GM12878 (cell line): Measurements from ENCODE around the gene IFT52. TPM values are rescaled to one million over a fixed set of nuclear protein-coding genes. Genes with fewer than 3 reads are reported as not detected.

Source experiments
- ATAC-seq: fragments of 200-7000 bp; cut with Tn5 transposase; 3 replicates; pipeline ENCODE4 v1.9.1; 2020; ENCODE audit warnings: mild to moderate bottlenecking, moderate library complexity
- BruUV-seq: library from RNA; stranded (reverse); fragments of 400-500 nt; replicated peaks from 2 replicates; lab custom pipeline; 2021; lab: Mats Ljungman, UMichigan
- CTCF ChIA-PET: fragments of 300-600 bp; sonication (Branson Sonifier 250); formaldehyde crosslinking; extraction: SDS; loops from one replicate; lab custom pipeline; 2021; ENCODE audit warnings: inconsistent platforms; lab: Yijun Ruan, JAX
- POLR2A ChIA-PET: fragments of 350-600 bp; formaldehyde crosslinking; extraction: SDS; loops from one replicate; lab custom pipeline; 2021; ENCODE audit warnings: inconsistent platforms; lab: Charles Lee
- RAD21 ChIA-PET: fragments of 300-600 bp; sonication (Branson Sonifier 250); formaldehyde crosslinking; loops from one replicate; lab custom pipeline; 2023; ENCODE audit warnings: antibody characterized with exemption; ENCODE audit not compliant: unreplicated experiment; lab: Charles Lee
- SMC1A ChIA-PET: fragments of 300-600 bp; sonication (Branson Sonifier 250); formaldehyde crosslinking; loops from one replicate; lab custom pipeline; 2023; ENCODE audit not compliant: unreplicated experiment, uncharacterized antibody; lab: Charles Lee
- DNase-seq: peaks from one replicate; pipeline ENCODE4 v3.0.0-alpha.2; 2011; ENCODE audit warnings: low read depth, low spot score
- FAIRE-seq: peaks from 3 replicates; lab custom pipeline; 2011; peaks lifted over from hg19 to GRCh38; lab: Jason Lieb, UNC
- H2AFZ ChIP-seq: 2 replicates; pipeline ENCODE4 v1.6.0; 2011; ENCODE audit warnings: low read depth, low read length, control low read depth; ENCODE audit not compliant: control insufficient read depth
- H3K27ac ChIP-seq: 2 replicates; pipeline ENCODE4 v1.5.1; 2011; ENCODE audit warnings: control low read depth; ENCODE audit not compliant: control insufficient read depth, insufficient read depth
- H3K27me3 ChIP-seq, 2 experiments: replicated peaks in 1 of 2; 2 replicates each; pipeline versions ENCODE4 v1.6.0 to v1.6.1; 2011; ENCODE audit warnings: low read length in 1 of 2; ENCODE audit not compliant: control insufficient read depth in 2 of 2, insufficient read depth in 2 of 2
- H3K36me3 ChIP-seq, 2 experiments: 2 replicates each; pipeline ENCODE4 v1.5.1; 2011; ENCODE audit warnings: low read length in 1 of 2; ENCODE audit not compliant: control insufficient read depth in 2 of 2, insufficient read depth in 2 of 2
- H3K4me1 ChIP-seq: 2 replicates; pipeline ENCODE4 v1.6.1; 2011; ENCODE audit warnings: mild to moderate bottlenecking, low read length, moderate library complexity, mixed read lengths; ENCODE audit not compliant: control insufficient read depth, insufficient read depth
- H3K4me2 ChIP-seq: 2 replicates; pipeline ENCODE4 v1.6.0; 2011; ENCODE audit warnings: control low read depth; ENCODE audit not compliant: control insufficient read depth, insufficient read depth
- H3K4me3 ChIP-seq: fragments of 200-600 bp; sonication (generic); 2 replicates; pipeline ENCODE4 v1.5.1; 2016
- H3K79me2 ChIP-seq: 2 replicates; pipeline ENCODE4 v1.6.0; 2011; ENCODE audit warnings: low read length; ENCODE audit not compliant: control insufficient read depth, insufficient read depth
- H3K9ac ChIP-seq: 2 replicates; pipeline ENCODE4 v1.8.0; 2011; ENCODE audit warnings: low read length, control low read depth, mixed read lengths; ENCODE audit not compliant: control insufficient read depth, insufficient read depth
- H3K9me3 ChIP-seq: replicated peaks from 3 replicates; pipeline ENCODE4 v1.5.1; 2011; ENCODE audit warnings: mild to moderate bottlenecking, low read length; ENCODE audit not compliant: control insufficient read depth, insufficient read depth
- H4K20me1 ChIP-seq: 2 replicates; pipeline ENCODE4 v1.6.0; 2011; ENCODE audit not compliant: control insufficient read depth, insufficient read depth
- CEBPB ChIP-seq, 2 experiments: fragments of 150-350 bp in 1 of 2; IDR thresholded peaks; 2 replicates each; pipeline ENCODE4 v1.6.1; 2012 to 2014; ENCODE audit warnings: low read depth in 2 of 2, low read length in 2 of 2, borderline replicate concordance in 1 of 2, inconsistent platforms in 1 of 2
- CTCF ChIP-seq, 3 experiments: IDR thresholded peaks in 2 of 3; conservative IDR thresholded peaks in 1 of 3; 2 replicates each; pipeline ENCODE4 v1.5.1; 2011; ENCODE audit warnings: low read depth in 3 of 3, low read length in 3 of 3, mild to moderate bottlenecking in 3 of 3, control low read depth in 2 of 3, moderate library complexity in 2 of 3, inconsistent platforms in 1 of 3, mixed read lengths in 1 of 3; ENCODE audit not compliant: control insufficient read depth in 2 of 3, insufficient read depth in 1 of 3; ENCODE audit errors: extremely low read depth in 1 of 3
- POLR2A ChIP-seq: IDR thresholded peaks from 2 replicates; pipeline ENCODE4 v1.6.1; 2011; ENCODE audit warnings: low read depth, mild to moderate bottlenecking, low read length
- POLR2AphosphoS5 ChIP-seq: IDR thresholded peaks from 2 replicates; pipeline ENCODE4 v1.6.1; 2011; ENCODE audit warnings: mild to moderate bottlenecking, low read length, inconsistent platforms
- RAD21 ChIP-seq: IDR thresholded peaks from 2 replicates; pipeline ENCODE4 v1.6.1; 2011; ENCODE audit warnings: mild to moderate bottlenecking, low read depth, low read length, moderate library complexity; ENCODE audit not compliant: insufficient read depth
- TCF3 ChIP-seq: IDR thresholded peaks from 2 replicates; pipeline ENCODE4 v1.6.1; 2012; ENCODE audit warnings: low read depth, mild to moderate bottlenecking, low read length, borderline replicate concordance; ENCODE audit not compliant: insufficient read depth
- ZNF24 ChIP-seq: fragments of 450-650 bp; IDR thresholded peaks from 2 replicates; pipeline ENCODE4 v1.6.1; 2017; ENCODE audit warnings: antibody characterized with exemption, mild to moderate bottlenecking
- WGBS: methylation state at CpG from one replicate; pipeline ENCODE4 v1.1.6; 2016; ENCODE audit warnings: low lambda C conversion rate; ENCODE audit not compliant: insufficient replicate concordance, insufficient coverage; ENCODE audit errors: missing lambda C conversion rate; 5-methylcytosine and 5-hydroxymethylcytosine counted together
- in situ Hi-C: fragments of 300-500 bp; cut with MboI; formaldehyde crosslinking; loops from 9 replicates; pipeline ENCODE4 v1.14.3; 2018; ENCODE audit warnings: mixed read lengths
- intact Hi-C: fragments of 100-400 bp; cut with micrococcal nuclease; formaldehyde crosslinking; loops from one replicate; pipeline ENCODE4 v1.14.2; 2022; ENCODE audit not compliant: unreplicated experiment
- polyA plus RNA-seq, 11 experiments: library from polyadenylated mRNA; depleted of rRNA in 4 of 11; unstranded in 6 of 11; stranded (reverse) in 5 of 11; fragments of >200 nt; fragmentation: Nextera tagmentation in 4 of 11; fragmentation: Illumina TruSeq in 1 of 11; extraction: Ambion mirVana in 4 of 11; extraction: Trizol in 1 of 11; gene quantifications; 1 replicate in 1 of 11; 2 replicates in 10 of 11; pipeline versions ENCODE4 v1.2.1 to v1.2.3, GENCODE V29; 2011 to 2016; ENCODE audit warnings: inconsistent platforms in 2 of 11, missing spikeins in 2 of 11, low read depth in 1 of 11
- total RNA-seq, 4 experiments: library from RNA; depleted of rRNA in 3 of 4; stranded (reverse); fragments of >200 nt in 3 of 4; fragmentation: Illumina TruSeq in 1 of 4; extraction: Trizol in 1 of 4; gene quantifications; 2 replicates each; pipeline versions ENCODE4 v1.2.1 to v1.2.3, GENCODE V29; 2013 to 2021

IFT52 gene
- total and polyA plus RNA-seq, 10 of the 15 experiments (the other 5 are each of a cell fraction or from before 2014, with no cell fraction given), result 18.1 to 30.5 (median 26.0) TPM

GRCh38 chr20:43681468-43681942, 90.8 kb downstream of the IFT52 start:
- Histone ChIP-seq H3K27me3 (no peaks in the 10 kb centered on the region), H4K20me1 (no peaks in the 10 kb centered on the region), H3K27ac (peak overlapping the region; percentile 89), H3K36me3 (peaks cover 4 to 15% of the 10 kb centered on the region in 2 experiments; a peak in 3 of 4 replicates), H2AFZ (peak overlapping the region; percentile 33), H3K4me3 (peak overlapping the region; percentile 68), H3K9ac (peak overlapping the region; percentile 71), H3K4me1 (peaks cover 32% of the 10 kb centered on the region), H3K79me2 (peaks cover 24% of the 10 kb centered on the region), H3K9me3 (no peaks in the 10 kb centered on the region), H3K4me2 (peak overlapping the region; percentile 90)
- ChIA-PET SMC1A (interaction anchor here (0.7 to 1.7 kb wide), 19 partner anchors 9 to 400 kb away, joined by 3 to 10 read pairs (median 3); no protein-coding TSS in a partner anchor), CTCF (interaction anchor here (0.7 to 4.5 kb wide), 20 partner anchors 8 to 508 kb away, joined by 3 to 32 read pairs (median 4); partner anchors contain the start of gene SRSF6), POLR2A (interaction anchor here (0.5 to 1.7 kb wide), 9 partner anchors 8 to 236 kb away, joined by 3 to 7 read pairs (median 4); partner anchors contain the start of gene IFT52), RAD21 (interaction anchor here (0.8 to 2.7 kb wide), 12 partner anchors 10 to 508 kb away, joined by 3 to 11 read pairs (median 4); partner anchors contain the start of gene IFT52)
- TSS peak; percentile 95 for BruUV-seq
- TF ChIP-seq RAD21 (0 out of 2 replicates have a peak, but pooled peaks have one; percentile 14), POLR2AphosphoS5 (peak; percentile 36; the same call in 1 of the 2 replicates), POLR2A (0 out of 2 replicates have a peak, but pooled peaks have one; percentile 23), CTCF (IDR thresholded peaks at IDR 0.05 in 2 of 3, conservative IDR thresholded peaks at IDR 0.05 in 1 of 3; ENCODE audit: control insufficient read depth in 2 of 3, extremely low read depth in 1 of 3, insufficient read depth in 1 of 3, low read depth in 3 of 3, low read length in 3 of 3) (peak; percentile 21 to 42 (median 40); a peak in 5 of 6 replicates), TCF3 (peak; percentile 19; the same call in 1 of the 2 replicates), CEBPB (IDR thresholded peaks at IDR 0.05; ENCODE audit: borderline replicate concordance in 1 of 2, low read depth in 2 of 2, low read length in 2 of 2) (no peak), ZNF24 (no peak)
- in situ Hi-C loops (no loop called here), intact Hi-C loops (loop anchor here (5.0 kb wide), 2 partner anchors 224 to 401 kb away; partner anchors contain the start of gene SRSF6)
- no peak for FAIRE-seq
- 0% methylated on average over 8 of the region's 8 CpGs for WGBS
- peak; percentile 21 for DNase-seq
- peak; percentile 70 for ATAC-seq
